SKM-1 (cell line): ENCODE measurements around the gene POR.
"Not testable (repeated sequence)": the region's sequence is repeated elsewhere in the genome, so short reads cannot be mapped to it uniquely, and the experiment has no call there.

Experiments used
- DNase-seq: peaks from one replicate; lab custom pipeline; 2025; ENCODE audit not compliant: unreplicated experiment; lab: John Stamatoyannopoulos, UW

Gene POR

GRCh38 chr7:75914655-75915415, at the start of gene POR:
Gene POR, plus strand, starts transcription at chr7:75915155. Its CDS starts 38,847 bp downstream, at chr7:75954002.
- peak; percentile 66 for DNase-seq

- no peak for DNase-seq
These were observed 48.9 kb upstream of the POR start for GRCh38 chr7:75866114-75866488.

- peak; percentile 48 for DNase-seq
These were observed 48.2 kb upstream of the POR start for GRCh38 chr7:75866489-75867389.

GRCh38 chr7:75867390-75867717, 47.6 kb upstream of the POR start:
- DNase-seq = no peak

GRCh38 chr7:75868153-75868552, 46.8 kb upstream of the POR start:
- DNase-seq = no peak

- DNase-seq = no peak
These were observed 45.1 kb upstream of the POR start for GRCh38 chr7:75869776-75870379.

GRCh38 chr7:75870557-75871161, 44.3 kb upstream of the POR start:
- no peak for DNase-seq

GRCh38 chr7:75872073-75872782, 42.7 kb upstream of the POR start:
- DNase-seq = peak; percentile 83

- not testable (repeated sequence) for DNase-seq
These were observed 40.8 kb upstream of the POR start for GRCh38 chr7:75874180-75874579.

GRCh38 chr7:75875113-75876080, 39.6 kb upstream of the POR start:
- DNase-seq = no peak

GRCh38 chr7:75876126-75876881, 38.7 kb upstream of the POR start:
- DNase-seq = peak; percentile 63

- DNase-seq = no peak
These were observed 36.6 kb upstream of the POR start for GRCh38 chr7:75878312-75878768.

GRCh38 chr7:75878769-75879611, 36.0 kb upstream of the POR start, which contains the start of gene RHBDD2:
Gene RHBDD2, plus strand, starts transcription at chr7:75879034. Its CDS starts 49 bp downstream, at chr7:75879083.
- peak; percentile 87 for DNase-seq

- no peak for DNase-seq
These were observed 35.2 kb upstream of the POR start for GRCh38 chr7:75879771-75880184.

GRCh38 chr7:75880242-75880641, 34.7 kb upstream of the POR start:
- DNase-seq = no peak

GRCh38 chr7:75881436-75882095, 33.4 kb upstream of the POR start:
- no peak for DNase-seq

- not testable (repeated sequence) for DNase-seq
These were observed 31.6 kb upstream of the POR start for GRCh38 chr7:75883265-75883824.
